Motor neuron (in vitro differentiated cells): ENCODE measurements around the gene SMAD7. TPM values are rescaled to one million over a fixed set of nuclear protein-coding genes. Genes with fewer than 3 reads are reported as not detected.

ENCODE experiments used
- ATAC-seq, 8 experiments: fragments of 200-7000 bp; cut with Tn5 transposase; replicated peaks in 6 of 8; 2 replicates each; pipeline ENCODE4 v1.8.0; 2021; ENCODE audit warnings: mild to moderate bottlenecking in 8 of 8, moderate library complexity in 8 of 8
- H3K27ac ChIP-seq, 2 donors: fragments of 250-450 bp; sonication (Bioruptor Pico); 2 replicates each; pipeline ENCODE4 v1.9.0; 2021; ENCODE audit warnings: antibody characterized with exemption in 2 of 2, mild to moderate bottlenecking in 2 of 2, moderate library complexity in 1 of 2
- H3K4me1 ChIP-seq, 2 donors: fragments of 250-450 bp; sonication (Bioruptor Pico); replicated peaks in 1 of 2; 2 replicates each; pipeline ENCODE4 v1.6.1; 2021; ENCODE audit warnings: antibody characterized with exemption in 2 of 2, mild to moderate bottlenecking in 2 of 2, moderate library complexity in 1 of 2
- H3K4me3 ChIP-seq, 5 donors: fragments of 250-450 bp; sonication (Bioruptor Pico); 2 replicates each; pipeline ENCODE4 v1.9.0; 2021; ENCODE audit warnings: antibody characterized with exemption in 5 of 5, mild to moderate bottlenecking in 5 of 5, moderate library complexity in 4 of 5
- WGBS, 10 experiments: fragments of 450-650 bp; shearing (Covaris generic); methylation state at CpG; one replicate each; pipeline ENCODE4 v1.0.0; 2022; 5-methylcytosine and 5-hydroxymethylcytosine counted together
- in situ Hi-C, 9 experiments: fragments of 400-800 bp; cut with MboI; loops; one replicate each; pipeline ENCODE4 v1.15.0; 2021; ENCODE audit warnings: low sequenced_read_pairs in 9 of 9, low pct_unique_long_range_greater_than_20kb in 2 of 9; ENCODE audit not compliant: unreplicated experiment in 9 of 9
- total RNA-seq, 8 experiments: library from RNA; unstranded; fragments of 300-600 nt; gene quantifications; 2 replicates each; pipeline versions ENCODE4 v1.2.3 to v1.2.4, GENCODE V29; 2022

Gene SMAD7
- total RNA-seq, 8 experiments from 2014 or later, result 2.2 to 16.3 (median 8.2) TPM

DNA sequence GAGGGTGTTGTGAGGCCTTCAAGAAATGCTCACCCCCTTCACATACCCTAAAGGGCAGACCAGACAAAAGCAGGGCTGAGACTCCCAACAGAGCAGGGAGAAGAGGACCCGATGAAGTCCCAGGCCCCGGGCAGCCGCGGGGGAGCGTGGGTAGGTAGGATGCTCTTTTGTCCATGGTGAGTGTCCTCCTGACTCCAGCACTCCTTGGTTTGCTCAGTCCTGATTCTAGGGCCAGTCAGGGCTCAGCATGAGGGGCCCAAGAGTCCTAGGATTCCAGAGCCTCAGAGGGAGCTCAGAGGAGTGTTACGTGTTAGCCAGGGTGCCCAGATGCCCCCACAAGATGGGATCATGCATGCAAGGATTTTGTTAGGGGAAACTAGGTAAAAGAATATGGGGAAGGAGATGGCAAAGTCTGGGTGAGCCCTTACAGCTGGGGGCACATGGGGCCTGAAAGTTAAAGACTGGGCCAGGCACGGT, 64.8 kb downstream of the SMAD7 start:
- in situ Hi-C loops, result no loop called here
- WGBS, 10 experiments, result 80 to 100% (median 100%) methylated on average over 1 to 5 of the region's 7 CpGs; no CpG with 5 or more reads in 3 of the 10 experiments
- ATAC-seq, result no peak

DNA sequence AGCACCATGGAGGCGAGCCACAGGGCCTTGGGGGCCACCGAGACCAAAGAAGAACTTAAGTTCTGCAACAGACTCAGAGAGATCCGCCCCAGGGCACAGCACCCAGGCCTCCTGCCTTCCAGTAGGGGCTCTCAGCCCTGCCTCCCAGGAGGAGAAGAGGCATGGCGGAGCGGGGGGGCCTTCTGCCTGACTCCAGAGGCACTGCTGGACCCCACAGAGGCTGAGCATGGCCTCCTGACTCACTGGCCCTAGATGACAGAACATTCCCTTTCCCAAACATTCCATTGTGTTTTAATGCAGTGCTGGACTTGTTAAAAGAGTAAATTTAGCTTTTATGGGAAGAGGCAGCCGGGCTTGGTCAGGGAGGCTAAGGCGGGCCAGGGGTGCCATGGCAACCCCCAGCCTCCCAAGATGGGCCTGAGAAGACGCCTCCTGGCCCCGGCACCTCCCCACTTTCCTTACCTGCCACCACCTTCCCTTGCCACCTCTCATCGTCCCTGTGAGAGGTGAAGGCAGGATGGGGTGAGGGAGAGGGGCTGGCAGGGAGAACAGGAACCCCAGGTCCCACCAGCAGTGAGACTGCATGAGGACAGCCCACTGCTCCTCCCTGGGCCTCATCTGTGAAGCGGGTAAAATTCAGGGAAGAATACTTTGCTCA, 65.4 kb downstream of the SMAD7 start:
- ATAC-seq, result no peak
- WGBS, 10 experiments, result 40 to 100% (median 87%) methylated on average over 1 to 4 of the region's 11 CpGs; no CpG with 5 or more reads in 5 of the 10 experiments
- in situ Hi-C loops, result no loop called here

More for the DNA sequence above, 64.8 kb downstream of the SMAD7 start:
- Histone ChIP-seq H3K27ac (no peak overlapping the region), H3K4me3 (no peak overlapping the region), H3K4me1 (peaks cover 34 to 38% of the 10 kb centered on the region in 2 donors)

DNA sequence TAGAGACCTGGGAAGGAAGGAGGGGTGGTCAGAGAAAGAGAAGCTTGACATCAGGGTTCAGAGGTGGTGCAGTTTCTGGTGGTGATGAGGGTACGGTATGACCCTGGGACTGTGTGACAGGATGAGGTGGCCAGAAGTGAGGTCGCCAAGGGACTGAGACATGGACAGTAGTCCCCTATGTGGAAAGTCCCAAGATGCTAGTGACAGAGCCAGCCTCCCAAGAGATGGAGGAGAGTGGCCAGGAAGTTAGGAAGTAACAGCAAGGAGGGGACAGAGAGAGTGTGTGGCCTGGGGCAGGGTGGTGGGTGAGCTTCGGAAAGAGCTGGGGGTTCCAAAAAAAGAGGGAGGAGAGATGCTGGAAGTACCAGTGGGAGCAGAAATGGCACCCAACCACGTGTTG, 66.0 kb downstream of the SMAD7 start:
- WGBS, 10 experiments, result 70 to 100% (median 93%) methylated on average over 1 to 3 of the region's 4 CpGs; no CpG with 5 or more reads in 4 of the 10 experiments
- H3K4me3 ChIP-seq, result no peak overlapping the region
- ATAC-seq, result no peak
- in situ Hi-C loops, result no loop called here
- H3K27ac ChIP-seq, result no peak overlapping the region
- peaks cover 26 to 27% of the 10 kb centered on the region in 2 donors for H3K4me1 ChIP-seq

More for the DNA sequence above, 65.4 kb downstream of the SMAD7 start:
- Histone ChIP-seq H3K4me1 (peaks cover 33 to 34% of the 10 kb centered on the region in 2 donors), H3K27ac (no peak overlapping the region), H3K4me3 (no peak overlapping the region)

DNA sequence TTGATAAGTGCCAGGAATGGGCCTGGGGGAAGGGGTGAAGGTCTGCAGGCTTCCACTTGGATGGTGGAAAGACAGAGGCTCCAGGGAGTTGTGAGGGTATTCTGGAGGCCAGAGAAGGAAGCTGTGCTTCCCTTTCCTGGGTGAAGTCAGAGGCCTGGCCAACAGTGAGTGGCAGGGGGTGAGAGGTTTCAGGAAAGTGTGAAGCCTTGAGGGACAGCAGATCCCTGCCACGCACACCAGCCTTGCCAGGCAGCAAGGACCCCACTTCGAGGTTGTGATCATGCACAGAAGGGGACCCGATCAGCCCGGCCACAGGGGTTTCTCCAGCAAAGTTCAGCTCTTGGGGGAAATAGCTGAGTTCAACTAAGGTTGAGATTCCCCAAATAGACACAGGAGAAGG, 66.5 kb downstream of the SMAD7 start:
- 80 to 100% (median 93%) methylated on average over 1 to 4 of the region's 4 CpGs; no CpG with 5 or more reads in 3 of the 10 experiments for WGBS, 10 experiments
- H3K4me1 ChIP-seq, result peaks cover 22 to 23% of the 10 kb centered on the region in 2 donors
- no peak for ATAC-seq
- in situ Hi-C loops, result no loop called here
- H3K27ac ChIP-seq, result no peak overlapping the region
- H3K4me3 ChIP-seq, result no peak overlapping the region

DNA sequence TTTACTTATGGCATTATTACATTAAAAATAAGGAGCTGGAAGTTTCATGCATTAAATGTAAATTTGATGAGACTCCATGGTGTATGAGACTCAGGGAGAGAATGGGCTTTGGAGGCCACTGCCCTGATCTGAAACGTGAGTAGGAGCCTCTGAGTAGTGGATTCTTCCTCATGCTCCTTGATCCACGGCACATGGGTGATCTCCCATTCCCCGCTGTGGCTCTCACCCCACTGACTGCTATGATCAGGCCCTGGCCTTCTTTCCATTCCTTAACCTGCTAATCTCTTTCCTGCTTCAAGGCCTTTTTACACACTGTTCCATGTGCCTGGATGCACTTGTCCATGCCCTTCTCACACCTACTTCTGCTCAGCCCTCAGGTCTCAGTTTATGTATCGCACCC, 68.4 kb downstream of the SMAD7 start:
- ATAC-seq, result no peak
- in situ Hi-C loops, result no loop called here
- WGBS, 10 experiments, result 57 to 100% (median 92%) methylated on average over 1 to 3 of the region's 4 CpGs; no CpG with 5 or more reads in 1 of the 10 experiments
- Histone ChIP-seq H3K4me1 (peaks cover 4 to 7% of the 10 kb centered on the region in 2 donors), H3K27ac (no peak overlapping the region), H3K4me3 (no peak overlapping the region)

DNA sequence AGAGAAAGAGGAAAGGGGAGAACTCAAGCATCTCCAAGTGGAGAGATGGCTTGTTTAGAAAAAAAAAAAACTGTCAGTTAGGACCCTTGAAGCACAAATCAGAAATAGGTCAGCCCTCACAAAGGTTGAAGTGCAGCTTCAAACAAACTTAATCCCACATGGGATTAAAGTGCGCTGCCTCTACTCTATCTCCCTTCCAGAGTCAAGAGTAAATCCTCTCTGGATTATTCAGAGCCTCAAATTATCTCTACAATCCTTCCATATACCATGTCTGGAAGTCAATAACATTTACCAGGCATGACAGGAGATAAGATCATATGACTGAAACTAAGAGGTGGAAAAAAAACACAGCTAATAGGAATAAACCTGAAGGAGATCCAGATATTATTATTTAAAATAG, 69.8 kb downstream of the SMAD7 start:
- WGBS, 10 experiments, result 60 to 100% (median 100%) methylated on average over 1 of the region's 1 CpG; no CpG with 5 or more reads in 1 of the 10 experiments
- Histone ChIP-seq H3K4me1 (peaks cover 0 to 8% of the 10 kb centered on the region in 2 donors), H3K4me3 (no peak overlapping the region), H3K27ac (no peak overlapping the region)
- ATAC-seq, result no peak
- in situ Hi-C loops, result no loop called here

DNA sequence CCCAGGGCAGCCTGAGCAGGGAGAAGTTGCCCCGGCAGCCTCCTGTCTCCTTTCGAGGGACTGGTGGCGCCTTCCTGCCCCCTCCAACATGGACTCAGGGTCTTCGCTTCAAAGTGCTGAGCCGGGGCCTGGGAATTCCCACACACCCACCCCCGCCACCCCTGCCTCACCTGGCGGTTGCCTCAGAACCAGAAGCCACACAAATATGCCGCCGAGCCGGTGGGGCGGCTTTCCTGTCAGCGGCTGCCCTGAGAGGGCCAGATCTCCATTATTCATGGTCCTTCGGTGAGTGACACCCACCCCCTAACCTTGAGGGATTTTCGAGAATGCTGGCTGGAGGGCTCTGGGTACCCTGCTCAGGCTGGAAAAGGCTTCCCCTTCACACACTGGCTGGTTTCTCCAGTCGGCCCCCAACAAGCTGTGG, 71.7 kb downstream of the SMAD7 start:
- no peak for ATAC-seq
- peaks cover 0 to 10% of the 10 kb centered on the region in 2 donors for H3K4me1 ChIP-seq
- H3K4me3 ChIP-seq, result no peak overlapping the region
- H3K27ac ChIP-seq, result no peak overlapping the region
- in situ Hi-C loops, result no loop called here
- WGBS, 10 experiments, result 20 to 100% (median 80%) methylated on average over 1 to 2 of the region's 15 CpGs; no CpG with 5 or more reads in 3 of the 10 experiments

DNA sequence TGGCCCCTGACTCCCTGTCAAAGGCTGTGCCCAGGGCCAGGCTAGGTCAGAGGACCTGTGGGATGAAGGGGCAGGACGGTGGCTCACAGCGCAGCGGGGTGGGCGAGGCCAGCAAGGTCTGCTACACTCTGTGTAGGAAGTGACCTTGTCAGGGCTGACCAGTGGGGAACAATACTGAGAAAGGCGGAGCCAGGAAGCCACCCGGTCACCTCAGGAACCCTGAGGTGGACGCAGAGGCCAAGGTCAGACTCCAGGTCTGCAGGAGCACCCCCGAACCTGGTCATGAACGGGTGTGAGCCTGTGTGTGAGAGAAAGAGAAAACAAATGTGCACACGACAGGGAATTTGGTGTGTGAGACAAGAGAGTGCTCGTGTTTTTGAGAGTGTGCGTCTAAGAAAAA, 72.3 kb downstream of the SMAD7 start:
- Histone ChIP-seq H3K4me1 (peaks cover 0 to 10% of the 10 kb centered on the region in 2 donors), H3K4me3 (no peak overlapping the region), H3K27ac (no peak overlapping the region)
- no peak for ATAC-seq
- in situ Hi-C loops, result no loop called here
- WGBS, 10 experiments, result 20 to 100% (median 72%) methylated on average over 2 to 8 of the region's 12 CpGs; no CpG with 5 or more reads in 2 of the 10 experiments

DNA sequence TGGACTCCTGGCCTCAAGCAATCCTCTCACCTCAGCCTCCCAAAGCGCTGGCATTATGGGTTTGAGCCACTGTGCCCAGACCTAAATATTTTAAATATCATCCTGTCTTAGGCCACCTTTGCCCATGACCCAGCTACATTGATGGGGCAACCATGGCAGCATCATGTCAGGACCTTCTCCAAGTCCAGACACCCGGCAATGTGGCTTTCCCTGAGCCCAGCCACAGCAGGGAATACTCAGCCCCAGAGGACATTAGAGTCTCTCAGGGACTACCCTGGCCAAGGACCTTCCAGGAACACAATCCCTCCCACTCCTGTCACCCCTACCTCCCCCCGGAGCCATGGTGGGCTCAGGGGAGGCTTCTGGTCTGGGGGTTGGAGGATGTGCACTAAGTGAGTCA, 72.8 kb downstream of the SMAD7 start:
- Histone ChIP-seq H3K4me3 (no peak overlapping the region), H3K4me1 (peaks cover 0 to 10% of the 10 kb centered on the region in 2 donors), H3K27ac (no peak overlapping the region)
- in situ Hi-C loops, result no loop called here
- ATAC-seq, result no peak
- WGBS, 10 experiments, result 40 to 92% (median 85%) methylated on average over 1 to 2 of the region's 3 CpGs; no CpG with 5 or more reads in 6 of the 10 experiments

DNA sequence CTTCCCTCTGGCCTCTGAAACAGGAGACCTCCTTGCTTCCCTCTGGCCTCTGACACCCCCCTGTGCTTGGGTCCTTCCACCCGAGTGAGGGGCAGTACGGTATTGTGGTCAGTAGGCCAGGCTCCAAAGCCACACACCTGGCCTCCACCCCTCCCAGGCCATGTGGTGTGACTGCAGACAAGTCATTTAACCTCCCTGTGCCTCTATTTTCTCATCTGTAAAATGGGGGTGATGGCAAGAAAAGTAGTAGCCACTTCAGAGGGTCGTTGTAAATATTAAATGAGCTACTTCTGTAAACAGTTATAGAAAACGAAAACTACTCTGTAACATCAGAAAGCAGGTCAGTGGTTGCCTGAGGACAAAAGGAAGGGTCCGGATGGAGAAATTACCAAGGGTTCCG, 74.2 kb downstream of the SMAD7 start:
- ATAC-seq, result no peak
- in situ Hi-C loops, result no loop called here
- no peak overlapping the region for H3K4me3 ChIP-seq
- WGBS, 10 experiments, result 70 to 100% (median 88%) methylated on average over 1 to 6 of the region's 6 CpGs; no CpG with 5 or more reads in 2 of the 10 experiments
- H3K4me1 ChIP-seq, result peaks cover 0 to 10% of the 10 kb centered on the region in 2 donors
- H3K27ac ChIP-seq, result no peak overlapping the region

DNA sequence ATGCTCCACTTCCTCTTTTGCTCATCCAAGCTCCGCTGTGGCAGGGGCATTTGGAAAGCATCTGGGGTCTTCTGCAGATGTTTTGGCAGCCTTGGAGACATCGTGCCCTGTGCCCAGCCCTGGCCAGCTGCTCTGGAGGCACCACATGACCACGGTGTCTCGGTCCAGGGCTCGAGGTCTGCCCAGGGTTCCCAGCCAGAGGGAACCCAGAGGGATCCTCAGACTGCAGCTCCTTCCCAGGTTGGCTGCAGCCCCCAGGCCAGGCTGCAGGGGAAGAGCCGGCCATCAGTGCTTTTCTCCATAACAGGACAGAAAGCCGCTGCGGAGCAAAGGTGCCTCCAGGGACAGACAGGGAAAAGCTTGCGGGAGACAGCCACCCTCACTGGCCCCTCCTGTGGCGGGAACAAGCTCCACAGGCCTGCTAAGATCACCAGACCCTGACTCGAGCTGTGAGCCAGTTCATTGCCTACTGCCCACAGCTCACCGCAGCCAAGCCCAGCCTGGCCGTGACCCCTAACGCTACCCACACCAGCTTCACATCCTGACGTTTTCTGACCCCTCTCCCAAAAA, 74.7 kb downstream of the SMAD7 start:
- peak in 5 of 8 experiments; percentile 67 to 92 (median 82) for ATAC-seq
- Histone ChIP-seq H3K27ac (peak overlapping the region in 1 of 2 donors; percentile 5), H3K4me1 (peaks cover 0 to 10% of the 10 kb centered on the region in 2 donors), H3K4me3 (no peak overlapping the region)
- in situ Hi-C loops, result no loop called here
- 67 to 80% (median 77%) methylated on average over 1 to 11 of the region's 15 CpGs; no CpG with 5 or more reads in 5 of the 10 experiments for WGBS, 10 experiments

DNA sequence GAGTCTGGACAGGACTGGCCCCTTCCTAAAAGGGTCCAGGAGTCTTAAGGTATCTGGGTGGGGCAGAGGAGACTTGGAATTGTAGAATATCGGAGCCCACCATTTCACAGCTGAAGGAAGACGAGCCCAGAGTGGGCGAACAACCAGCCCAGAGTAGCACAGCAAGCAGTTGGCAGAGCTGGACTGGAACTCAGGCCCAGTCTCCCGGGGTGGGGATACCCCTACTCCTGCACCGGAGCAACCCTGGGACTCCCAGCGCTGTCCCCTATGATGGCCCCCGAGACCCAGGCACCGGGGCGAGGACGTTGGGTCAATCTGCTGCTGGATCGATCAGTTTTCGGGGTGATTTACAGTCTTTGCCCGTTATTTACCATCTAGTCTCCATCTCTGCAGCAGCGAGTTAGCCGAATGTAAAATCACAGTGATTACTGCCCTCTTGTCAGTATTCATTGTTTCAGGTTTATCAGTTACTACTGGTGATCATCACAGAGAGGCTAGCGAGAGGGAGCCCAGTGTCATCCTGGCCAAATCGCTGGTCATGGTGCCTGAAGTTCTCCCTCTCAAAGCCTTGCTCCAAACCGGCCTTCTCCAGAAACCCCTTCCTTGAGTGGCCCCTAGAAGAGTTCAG, 75.3 kb downstream of the SMAD7 start:
- ATAC-seq, result no peak

DNA sequence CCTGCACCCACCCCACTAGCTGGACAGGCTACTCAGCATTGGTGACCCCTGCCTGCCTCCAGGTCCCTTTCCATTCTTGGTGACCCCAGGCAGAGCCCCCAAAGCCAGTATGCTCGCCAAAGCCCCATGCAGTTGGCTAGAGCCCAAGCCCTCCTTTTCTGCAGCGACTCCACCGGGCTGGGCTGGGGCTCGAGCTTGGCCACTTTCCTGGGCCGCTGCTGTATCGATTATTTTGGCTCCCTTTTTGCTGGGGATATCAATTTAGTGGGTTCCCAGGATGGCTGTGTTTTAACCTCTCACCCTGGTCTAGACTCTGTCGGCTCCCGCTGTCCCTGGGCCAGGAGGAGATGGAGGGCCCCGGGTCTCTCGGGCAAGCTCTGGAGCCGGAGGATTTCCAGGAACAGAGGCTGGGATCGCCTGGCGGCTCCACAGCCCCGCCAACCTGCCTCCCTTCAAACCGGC, 76.0 kb downstream of the SMAD7 start:
- Histone ChIP-seq H3K27ac (no peak overlapping the region), H3K4me1 (peaks cover 0 to 10% of the 10 kb centered on the region in 2 donors), H3K4me3 (no peak overlapping the region)
- in situ Hi-C loops, result no loop called here
- WGBS, 10 experiments, result 80 to 100% (median 93%) methylated on average over 2 to 3 of the region's 15 CpGs; no CpG with 5 or more reads in 7 of the 10 experiments
- no peak for ATAC-seq

More for the DNA sequence above, 75.3 kb downstream of the SMAD7 start:
- WGBS, 10 experiments, result 80 to 100% (median 98%) methylated on average over 1 to 10 of the region's 18 CpGs; no CpG with 5 or more reads in 3 of the 10 experiments
- H3K27ac ChIP-seq, result peak overlapping the region in 1 of 2 donors; percentile 5
- peaks cover 0 to 10% of the 10 kb centered on the region in 2 donors for H3K4me1 ChIP-seq
- H3K4me3 ChIP-seq, result no peak overlapping the region
- in situ Hi-C loops, result no loop called here
